ENCODE results near the gene VPS9D1. TPM values are rescaled to one million over a fixed set of nuclear protein-coding genes. Genes with fewer than 3 reads are reported as not detected.
A peak's percentile ranks its signal among the peaks of the same experiment; 100 is the strongest.

VPS9D1 gene
- total RNA-seq, 4 donors from 2014 or later = 5.9 to 14.1 (median 7.0) TPM

DNA sequence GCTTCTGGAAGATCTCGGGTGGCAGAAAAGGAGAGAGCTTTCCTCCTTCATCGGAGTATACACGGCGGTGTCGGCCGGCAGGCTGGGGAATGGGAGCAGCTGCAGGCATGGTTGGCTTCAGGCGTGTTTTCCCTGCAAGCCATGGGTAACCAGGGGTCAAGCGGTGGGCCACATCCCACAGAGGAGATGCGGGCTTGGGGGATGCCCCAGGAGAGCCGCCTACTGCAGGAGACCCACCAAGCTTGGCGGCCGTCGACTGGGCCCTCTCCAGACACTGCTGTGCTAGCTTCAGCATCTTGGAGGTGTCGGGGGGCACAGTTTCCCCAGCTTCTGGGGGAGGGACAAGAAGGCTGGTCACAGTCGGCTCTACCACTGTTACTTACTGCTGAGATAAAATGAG is 4.2 kb downstream of the VPS9D1 start:
- H3K4me1 ChIP-seq = peaks cover 0 to 30% (median 21%) of the 10 kb centered on the region in 4 donors
- TF ChIP-seq POLR2A (IDR thresholded peaks at IDR 0.05) = no peak
- no peak for TF ChIP-seq EP300 (IDR thresholded peaks at IDR 0.05)
- TF ChIP-seq, protein P1, sequence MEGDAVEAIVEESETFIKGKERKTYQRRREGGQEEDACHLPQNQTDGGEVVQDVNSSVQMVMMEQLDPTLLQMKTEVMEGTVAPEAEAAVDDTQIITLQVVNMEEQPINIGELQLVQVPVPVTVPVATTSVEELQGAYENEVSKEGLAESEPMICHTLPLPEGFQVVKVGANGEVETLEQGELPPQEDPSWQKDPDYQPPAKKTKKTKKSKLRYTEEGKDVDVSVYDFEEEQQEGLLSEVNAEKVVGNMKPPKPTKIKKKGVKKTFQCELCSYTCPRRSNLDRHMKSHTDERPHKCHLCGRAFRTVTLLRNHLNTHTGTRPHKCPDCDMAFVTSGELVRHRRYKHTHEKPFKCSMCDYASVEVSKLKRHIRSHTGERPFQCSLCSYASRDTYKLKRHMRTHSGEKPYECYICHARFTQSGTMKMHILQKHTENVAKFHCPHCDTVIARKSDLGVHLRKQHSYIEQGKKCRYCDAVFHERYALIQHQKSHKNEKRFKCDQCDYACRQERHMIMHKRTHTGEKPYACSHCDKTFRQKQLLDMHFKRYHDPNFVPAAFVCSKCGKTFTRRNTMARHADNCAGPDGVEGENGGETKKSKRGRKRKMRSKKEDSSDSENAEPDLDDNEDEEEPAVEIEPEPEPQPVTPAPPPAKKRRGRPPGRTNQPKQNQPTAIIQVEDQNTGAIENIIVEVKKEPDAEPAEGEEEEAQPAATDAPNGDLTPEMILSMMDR (IDR thresholded peaks at IDR 0.05) = no peak
- H3K27me3 ChIP-seq = peaks cover 0 to 8% of the 10 kb centered on the region in 2 donors
- DNase-seq (ENCODE audit: low spot score in 2 of 2) = no peak
- WGBS, 2 donors = 93 to 94% methylated on average over 12 to 15 of the region's 15 CpGs
- peaks cover 0 to 21% (median 0%) of the 10 kb centered on the region in 3 donors for H3K36me3 ChIP-seq
- H3K27ac ChIP-seq = no peak overlapping the region
- H3K4me3 ChIP-seq = no peak overlapping the region
- H3K9me3 ChIP-seq = no peaks in the 10 kb centered on the region

DNA sequence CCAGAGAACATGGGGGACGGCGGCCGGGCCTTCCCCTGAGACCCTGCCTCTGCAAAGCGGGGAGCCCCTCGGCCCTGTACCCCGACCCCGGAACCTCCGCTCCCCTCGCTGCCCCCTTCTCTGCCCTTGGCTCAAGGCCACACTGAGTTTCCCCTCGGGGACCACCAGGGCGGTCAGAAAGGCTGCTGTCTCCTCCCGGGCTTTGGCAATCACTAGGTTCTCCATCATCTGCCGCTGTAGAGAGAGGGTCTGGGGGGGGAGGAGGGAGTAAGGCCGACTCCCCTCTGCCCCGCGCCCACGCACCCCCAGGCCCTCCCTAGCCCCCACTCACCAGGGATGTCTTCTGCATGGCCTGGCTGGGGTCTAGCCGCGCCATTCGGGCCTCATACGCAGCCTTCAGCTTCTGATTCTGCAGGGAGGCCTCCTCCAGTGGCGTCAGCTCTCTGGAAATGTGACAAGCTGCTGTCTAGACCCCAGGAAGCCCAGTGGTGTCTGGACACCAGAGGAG is 8.4 kb downstream of the VPS9D1 start:
- TF ChIP-seq POLR2A (IDR thresholded peaks at IDR 0.05) = no peak
- peaks cover 0 to 42% (median 11%) of the 10 kb centered on the region in 4 donors for H3K4me1 ChIP-seq
- peak overlapping the region in 1 of 4 donors; percentile 76 for H3K27ac ChIP-seq
- peaks cover 0 to 51% (median 0%) of the 10 kb centered on the region in 3 donors for H3K36me3 ChIP-seq
- 12 to 26% methylated on average over 15 to 17 of the region's 22 CpGs for WGBS, 2 donors
- no peaks in the 10 kb centered on the region for H3K9me3 ChIP-seq
- H3K27me3 ChIP-seq = peaks cover 0 to 8% of the 10 kb centered on the region in 2 donors
- peak overlapping the region in 3 of 4 donors; percentile 11 to 38 (median 37) for H3K4me3 ChIP-seq
- DNase-seq (ENCODE audit: low spot score in 2 of 2) = no peak

DNA sequence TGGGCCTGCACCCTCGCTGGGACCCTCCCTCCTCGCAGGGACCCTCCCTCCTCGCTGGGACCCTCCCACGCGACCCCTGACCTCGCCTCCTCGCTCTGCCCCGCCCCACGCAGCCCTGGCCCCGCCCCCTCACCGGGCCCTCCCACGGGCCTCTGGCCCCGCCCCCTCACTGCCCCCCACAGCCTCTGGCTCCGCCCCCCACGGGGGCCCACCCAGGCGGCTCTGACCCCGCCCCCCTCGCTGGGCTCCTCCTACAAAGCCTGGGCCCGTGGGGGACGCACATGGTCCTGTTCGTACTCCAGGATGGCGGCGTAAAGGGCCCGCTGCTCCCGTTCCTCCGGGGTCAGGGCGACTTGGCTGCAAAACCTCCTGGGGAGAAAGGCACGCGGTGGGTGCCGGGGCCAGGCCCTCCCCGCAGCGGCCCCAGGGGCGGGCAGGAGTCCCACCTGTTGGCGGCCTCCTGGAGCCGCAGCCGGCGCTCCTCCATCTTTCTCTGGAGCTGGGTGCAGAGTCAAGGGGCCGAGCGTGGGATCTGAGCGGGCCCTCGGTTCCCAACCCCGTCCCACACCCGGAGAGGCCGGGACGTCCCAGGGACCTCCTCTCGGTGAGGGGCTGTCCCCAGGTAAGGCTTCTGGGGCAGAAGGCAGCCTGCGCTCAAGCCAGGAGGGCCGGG is 9.0 kb downstream of the VPS9D1 start:
- TF ChIP-seq, protein P1 (IDR thresholded peaks at IDR 0.05) = no peak
- TF ChIP-seq EP300 (IDR thresholded peaks at IDR 0.05) (no peak), POLR2A (IDR thresholded peaks at IDR 0.05) (no peak)
- peaks cover 0 to 42% (median 11%) of the 10 kb centered on the region in 4 donors for H3K4me1 ChIP-seq
- H3K27me3 ChIP-seq = peaks cover 0 to 8% of the 10 kb centered on the region in 2 donors
- H3K4me3 ChIP-seq = peak overlapping the region in 3 of 4 donors; percentile 11 to 38 (median 37)
- no peaks in the 10 kb centered on the region for H3K9me3 ChIP-seq
- peaks cover 0 to 53% (median 0%) of the 10 kb centered on the region in 3 donors for H3K36me3 ChIP-seq
- H3K27ac ChIP-seq = peak overlapping the region in 2 of 4 donors; percentile 13 to 76
- 8 to 21% methylated on average over 3 to 36 of the region's 48 CpGs for WGBS, 2 donors
- no peak for DNase-seq (ENCODE audit: low spot score in 2 of 2)

DNA sequence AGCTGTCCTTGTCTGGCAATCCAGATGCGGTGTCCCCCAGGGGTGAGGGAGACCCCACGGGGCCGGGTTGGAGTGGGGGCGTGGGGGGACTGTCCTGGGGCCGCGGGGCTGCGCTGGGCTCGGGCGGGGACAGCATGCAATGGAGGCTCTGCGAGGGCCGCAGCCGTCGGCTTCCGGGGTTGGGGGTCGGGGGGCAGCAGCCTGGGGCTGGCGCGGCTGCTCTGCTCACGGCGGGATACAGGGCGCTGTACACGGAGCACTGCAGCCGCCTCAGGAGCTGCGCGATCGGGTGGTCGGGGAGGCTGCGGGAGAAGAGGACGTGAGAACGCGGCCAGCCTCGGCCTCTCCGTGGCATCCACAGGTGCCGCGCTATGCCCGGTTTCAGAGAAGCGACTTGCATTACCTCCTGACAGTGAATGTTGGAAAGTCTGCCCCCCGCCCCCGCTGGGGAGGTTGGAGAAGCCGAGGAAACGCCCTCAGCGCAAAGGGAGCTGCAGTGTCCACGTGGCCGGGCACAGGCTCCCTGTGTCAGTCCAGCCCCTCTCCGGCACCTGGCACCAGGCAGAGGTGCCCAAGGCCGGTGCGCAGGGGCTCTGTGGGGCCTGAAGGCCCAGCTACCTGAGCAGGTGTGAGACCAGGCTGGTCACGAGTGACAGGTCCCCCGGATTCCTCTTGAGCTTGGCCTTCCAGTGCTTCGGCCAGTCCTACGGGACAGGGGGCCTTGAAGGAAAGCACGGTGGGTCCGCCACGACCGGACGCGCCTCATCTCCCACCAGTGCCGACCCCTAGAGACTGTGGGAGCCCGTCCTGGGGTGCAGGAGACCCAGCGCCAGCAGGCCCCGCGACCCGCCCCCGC is 9.8 kb downstream of the VPS9D1 start:
- DNase-seq (ENCODE audit: low spot score in 2 of 2) = no peak
- no peak overlapping the region for H3K4me3 ChIP-seq
- peaks cover 0 to 45% (median 0%) of the 10 kb centered on the region in 3 donors for H3K36me3 ChIP-seq
- WGBS, 2 donors = 77 to 82% methylated on average over 45 to 55 of the region's 63 CpGs
- peaks cover 0 to 46% (median 11%) of the 10 kb centered on the region in 4 donors for H3K4me1 ChIP-seq
- no peaks in the 10 kb centered on the region for H3K9me3 ChIP-seq
- no peak for TF ChIP-seq POLR2A (IDR thresholded peaks at IDR 0.05)
- TF ChIP-seq, protein P1 (IDR thresholded peaks at IDR 0.05) = no peak
- TF ChIP-seq EP300 (IDR thresholded peaks at IDR 0.05) = no peak
- H3K27ac ChIP-seq = peak overlapping the region; percentile 40 to 76 (median 46)
- H3K27me3 ChIP-seq = peaks cover 0 to 8% of the 10 kb centered on the region in 2 donors

DNA sequence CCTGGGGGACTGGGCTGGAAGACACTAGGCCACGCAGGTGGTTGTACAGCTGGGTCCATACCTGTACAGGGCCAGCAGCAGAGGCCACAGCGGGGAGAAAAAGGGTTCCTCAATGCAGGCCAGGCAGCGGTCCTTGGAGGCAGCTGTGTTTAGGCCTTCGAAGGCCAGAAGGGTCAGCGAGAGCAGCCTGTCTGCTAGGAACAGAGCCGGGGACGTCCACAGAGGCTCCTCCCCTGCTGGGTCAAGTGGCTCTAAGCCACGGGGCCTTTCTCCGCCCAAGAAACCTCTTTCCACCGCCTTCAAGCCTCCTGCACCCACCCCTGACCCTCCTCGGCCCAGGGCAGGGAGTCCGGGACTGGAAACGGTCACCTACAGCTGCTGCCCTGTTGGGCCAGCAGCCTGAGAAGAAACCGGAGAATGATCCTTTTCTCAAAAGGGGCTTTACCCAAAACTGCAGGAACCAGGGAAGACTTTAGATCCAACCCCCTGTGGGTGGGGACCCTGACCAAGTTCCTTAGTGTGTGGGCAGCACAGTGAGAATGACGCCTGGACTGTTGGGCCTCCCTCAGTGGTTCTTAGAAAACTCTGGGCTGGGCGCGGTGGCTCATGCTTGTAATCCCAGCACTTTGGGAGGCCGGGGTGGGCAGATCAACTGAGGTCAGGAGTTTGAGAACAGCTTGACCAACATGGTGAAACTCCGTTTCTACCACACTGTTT is 10.8 kb downstream of the VPS9D1 start:
- Histone ChIP-seq H3K27ac (peak overlapping the region; percentile 40 to 76 (median 46)), H3K4me3 (no peak overlapping the region), H3K27me3 (peaks cover 0 to 8% of the 10 kb centered on the region in 2 donors), H3K9me3 (no peaks in the 10 kb centered on the region), H3K4me1 (peaks cover 0 to 50% (median 11%) of the 10 kb centered on the region in 4 donors), H3K36me3 (peaks cover 0 to 39% (median 0%) of the 10 kb centered on the region in 3 donors)
- TF ChIP-seq POLR2A (IDR thresholded peaks at IDR 0.05) = no peak
- TF ChIP-seq EP300 (IDR thresholded peaks at IDR 0.05) = peak in 1 of 2 donors; percentile 18
- no peak for DNase-seq (ENCODE audit: low spot score in 2 of 2)
- 46 to 57% methylated on average over 17 to 19 of the region's 19 CpGs for WGBS, 2 donors

All from tibial nerve (tissue), 4 donors.